Measurements from ENCODE around the gene SPAG8.
A peak's percentile ranks its signal among the peaks of the same experiment; 100 is the strongest.

The SPAG8 gene

DNA sequence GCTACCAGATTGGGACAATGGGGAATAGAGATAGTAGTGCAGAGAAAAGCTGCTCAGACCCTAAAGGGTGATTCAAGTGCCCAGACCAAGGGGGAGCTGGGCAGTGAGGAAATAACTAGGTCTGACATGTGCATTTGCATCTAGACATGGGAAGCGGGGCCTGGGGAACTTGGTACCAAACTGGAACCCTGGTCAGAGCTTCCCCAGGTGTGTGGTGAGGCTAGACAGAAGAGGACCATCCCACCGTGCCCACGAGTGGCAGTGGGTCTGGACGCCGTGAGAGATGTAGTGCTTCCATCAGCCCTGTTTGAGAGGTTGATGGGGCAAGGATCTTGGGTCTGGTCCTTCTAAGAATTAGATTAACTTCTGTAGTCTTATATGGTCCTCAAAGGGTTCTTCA, 24.5 kb upstream of the SPAG8 start:
- no peak for DNase-seq

DNA sequence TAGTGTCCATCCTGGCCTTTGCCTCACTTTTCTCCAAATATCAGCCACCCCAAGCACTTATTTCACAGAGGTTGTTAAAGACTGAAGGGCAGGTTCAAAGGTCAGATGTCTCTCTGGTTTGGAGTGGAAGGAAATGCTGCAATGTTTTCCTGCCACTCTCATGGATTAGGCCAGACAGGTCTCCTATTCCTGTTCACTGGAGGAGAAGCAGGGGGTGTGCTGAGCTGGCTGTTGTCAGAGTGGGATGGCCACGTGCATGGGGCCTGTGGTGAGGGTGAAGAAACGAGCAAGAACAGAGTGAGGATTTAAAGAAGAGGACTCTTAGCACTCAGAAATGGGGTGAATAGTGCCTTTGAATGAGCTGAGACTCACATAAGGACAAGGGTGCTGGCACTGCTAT, 23.7 kb upstream of the SPAG8 start:
- no peak for DNase-seq

DNA sequence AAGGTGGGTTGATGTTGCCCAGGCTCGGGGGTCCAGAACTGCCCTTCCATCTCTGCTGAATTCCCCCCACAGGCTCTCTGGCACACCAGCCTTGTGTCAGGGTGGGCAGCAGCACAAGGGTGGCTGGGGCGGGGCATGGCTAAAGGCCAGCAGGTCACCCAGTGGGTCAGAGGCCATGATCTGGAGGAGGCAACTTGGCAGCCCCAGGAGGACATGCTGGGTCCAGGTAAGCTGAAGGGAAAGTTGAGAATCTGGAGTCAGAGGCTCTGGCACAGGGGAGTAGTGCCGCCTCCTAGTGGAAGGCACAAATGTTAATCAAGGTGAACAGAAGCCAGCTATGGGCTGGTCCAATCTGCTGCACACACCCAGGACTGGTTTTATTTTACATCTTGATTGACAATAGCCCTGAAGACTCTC, 23.2 kb upstream of the SPAG8 start:
- no peak for DNase-seq

DNA sequence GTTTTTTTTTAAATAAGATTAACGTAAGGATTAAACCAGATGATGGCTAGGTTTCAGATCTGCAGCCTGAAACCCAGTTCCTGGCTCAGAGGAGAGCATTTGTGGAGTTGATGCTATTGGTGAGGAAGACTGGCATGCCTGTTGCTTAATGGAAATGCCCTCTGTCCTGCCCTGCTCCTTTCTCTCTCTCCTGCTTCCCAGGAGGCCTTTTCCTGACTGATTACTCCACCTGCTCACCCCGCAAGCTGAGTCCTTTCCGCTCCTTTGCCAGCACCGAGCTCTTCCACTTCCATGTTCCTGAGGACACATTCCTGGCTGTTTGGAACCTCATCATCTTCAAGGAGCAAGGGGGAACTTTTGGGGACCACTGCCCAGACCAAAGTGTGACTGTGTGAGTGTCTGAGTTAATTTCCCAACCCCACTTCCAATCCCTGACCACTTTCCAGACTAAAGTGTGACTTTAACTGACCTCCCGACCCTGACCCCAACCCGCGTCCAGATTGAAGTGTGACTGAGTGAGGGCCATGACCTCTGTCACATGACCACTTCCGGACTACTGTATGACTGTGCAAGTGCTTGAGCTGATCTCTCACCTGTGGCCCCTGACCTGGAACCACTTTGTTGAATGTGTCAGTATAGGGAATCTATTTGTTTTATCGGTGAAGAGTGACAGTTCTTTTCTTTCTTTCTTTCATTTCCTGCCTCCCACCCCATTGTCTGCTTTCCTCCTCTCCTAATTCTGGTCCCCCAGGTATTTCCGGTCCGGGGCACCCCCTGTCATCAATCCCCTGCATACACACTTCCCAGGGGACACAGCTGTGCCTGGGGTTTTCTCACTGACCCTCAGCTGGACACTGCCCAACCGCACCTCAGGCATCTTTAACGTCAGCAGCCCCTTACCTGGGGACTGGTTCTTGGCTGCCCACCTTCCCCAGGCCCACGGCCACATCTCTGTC, 22.5 kb upstream of the SPAG8 start:
- DNase-seq = no peak

DNA sequence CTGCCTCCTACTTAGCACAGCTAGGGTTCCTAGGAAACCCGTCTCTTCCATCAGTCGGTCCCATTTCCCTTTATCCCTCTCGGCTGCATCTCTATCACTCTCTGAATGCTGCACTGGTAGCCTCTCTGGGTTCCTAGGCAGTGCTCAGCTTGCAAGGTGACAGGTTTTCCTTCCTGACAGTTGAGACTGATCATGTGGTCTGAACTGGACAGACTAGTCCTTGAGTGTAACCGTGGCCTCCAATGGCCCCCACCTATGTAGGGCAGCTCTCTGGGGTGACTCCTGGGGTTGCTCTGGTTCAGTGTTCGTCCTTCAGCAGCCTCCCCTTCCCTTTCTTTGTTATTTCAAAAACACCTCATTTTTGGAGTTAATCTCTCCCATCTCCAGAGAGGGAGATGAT, 20.8 kb upstream of the SPAG8 start:
- no peak for DNase-seq

DNA sequence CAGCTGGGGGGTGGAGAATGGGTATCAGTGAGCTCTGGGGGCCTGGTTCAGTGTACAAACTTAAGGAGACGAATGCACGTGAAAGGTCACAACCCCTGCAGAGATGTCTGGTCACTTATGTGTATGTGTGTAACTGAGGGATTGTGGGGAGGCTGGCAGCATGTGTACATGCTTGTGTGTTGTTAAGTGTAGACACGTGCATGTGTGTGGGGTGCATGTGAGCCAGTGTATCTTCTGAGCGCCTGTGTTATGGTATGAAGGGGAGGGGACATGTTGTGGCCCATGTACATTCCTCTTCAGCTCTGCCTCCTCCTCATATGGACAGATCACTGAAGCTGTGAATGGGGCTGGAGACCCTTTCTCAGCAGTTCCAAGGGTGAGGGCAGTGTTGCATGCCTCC, 19.0 kb upstream of the SPAG8 start:
- DNase-seq = no peak

DNA sequence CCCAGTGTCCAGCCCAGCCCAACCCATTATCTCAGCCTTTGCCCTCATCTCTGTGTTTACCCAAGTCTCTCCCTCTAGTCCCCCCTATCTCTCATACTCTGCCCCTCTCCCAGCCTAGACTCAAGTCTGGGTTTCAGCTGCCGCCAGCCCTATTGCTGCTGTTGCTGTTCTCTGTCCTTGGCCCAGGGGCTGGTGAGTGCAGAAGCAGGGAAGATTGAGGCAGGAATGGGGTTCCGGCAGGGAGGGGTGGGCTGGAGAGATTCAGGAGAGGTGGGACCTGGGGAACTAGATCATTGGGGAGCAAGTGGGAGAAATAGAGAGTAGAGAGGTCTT, 17.7 kb upstream of the SPAG8 start:
- DNase-seq = no peak

DNA sequence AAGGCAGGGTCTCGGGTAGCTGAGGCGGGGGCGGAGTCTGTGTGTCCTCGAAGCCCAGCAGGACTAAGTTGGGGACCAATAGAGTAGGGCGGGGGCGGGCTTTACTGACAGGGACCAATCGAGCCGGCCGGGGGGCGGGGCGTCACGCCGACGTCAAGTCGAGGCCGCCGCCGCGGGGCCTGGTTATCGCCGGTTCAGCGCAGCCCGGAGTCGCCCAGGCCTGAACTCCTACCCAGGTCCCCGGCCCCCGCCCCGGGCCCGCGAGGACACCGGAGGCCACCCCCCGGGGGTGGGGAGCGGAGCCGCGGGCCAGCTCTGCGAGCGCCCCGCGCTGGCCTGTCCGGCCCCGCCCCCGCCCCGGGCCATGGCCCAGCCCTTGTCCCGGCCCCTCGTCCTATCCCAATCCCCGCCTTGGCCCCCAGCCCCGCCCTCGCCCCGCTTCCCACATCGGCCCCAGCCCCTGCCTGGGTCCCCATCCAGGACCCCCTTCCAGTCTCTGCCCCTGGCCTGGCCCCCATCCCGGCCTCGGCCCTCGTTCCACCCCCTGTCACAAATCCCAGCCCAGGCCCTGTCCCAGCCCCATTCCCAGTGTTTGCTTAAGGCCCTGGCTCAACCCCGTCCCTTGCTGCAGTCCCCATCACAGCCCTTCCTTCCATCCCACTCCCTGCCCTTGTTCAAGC, 17.2 kb upstream of the SPAG8 start, which contains the start of gene TMEM8B:
Gene TMEM8B (plus strand): TSS at position 145 of the 680 bp plus-strand sequence. CDS start 220 bp downstream, at position 365.
- DNase-seq = peak; percentile 95 to 98

DNA sequence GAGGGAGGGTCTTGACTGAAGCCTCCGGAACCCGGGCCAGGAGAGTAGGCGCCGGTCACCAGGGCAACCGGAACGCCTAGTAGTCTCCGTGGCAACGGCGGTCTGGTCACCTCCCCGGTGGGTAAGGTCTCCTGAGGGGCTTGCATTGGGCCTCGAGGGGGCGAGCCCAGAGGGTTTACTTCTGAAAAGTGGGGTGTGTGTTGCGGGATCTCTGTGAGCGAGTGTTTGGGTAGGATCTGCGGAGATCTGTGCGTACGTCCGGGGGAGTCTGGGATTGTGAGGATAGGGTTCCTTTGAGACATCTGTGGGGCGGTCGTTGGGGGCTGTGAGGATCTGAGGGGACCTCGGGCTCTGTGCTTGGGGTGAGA, 16.6 kb upstream of the SPAG8 start, which contains the start of gene FAM221B:
Gene FAM221B (minus strand): TSS at position 17 of the 368 bp plus-strand sequence. CDS start 2,571 bp downstream, outside the sequence.
- peak in 1 of 2 donors; percentile 18 for DNase-seq

DNA sequence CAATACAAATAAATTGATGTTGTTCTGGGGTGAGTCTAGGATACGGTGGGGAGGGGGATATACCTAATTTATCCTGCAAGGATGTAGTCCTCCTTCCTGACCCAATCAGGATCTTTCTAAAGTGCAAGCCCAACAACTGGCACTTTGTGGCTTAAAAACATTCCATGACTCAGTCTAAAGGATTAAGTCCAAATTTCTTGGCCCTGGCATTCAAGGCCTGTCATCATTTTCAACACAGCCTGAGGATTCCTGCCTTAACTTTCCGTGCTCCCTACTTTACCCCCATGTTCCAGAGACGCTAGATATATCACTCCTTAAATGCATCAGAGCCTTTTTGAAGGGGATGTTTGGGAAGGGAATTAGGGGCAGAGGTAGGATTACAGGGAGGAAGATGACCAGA, 15.4 kb upstream of the SPAG8 start:
- DNase-seq = no peak

DNA sequence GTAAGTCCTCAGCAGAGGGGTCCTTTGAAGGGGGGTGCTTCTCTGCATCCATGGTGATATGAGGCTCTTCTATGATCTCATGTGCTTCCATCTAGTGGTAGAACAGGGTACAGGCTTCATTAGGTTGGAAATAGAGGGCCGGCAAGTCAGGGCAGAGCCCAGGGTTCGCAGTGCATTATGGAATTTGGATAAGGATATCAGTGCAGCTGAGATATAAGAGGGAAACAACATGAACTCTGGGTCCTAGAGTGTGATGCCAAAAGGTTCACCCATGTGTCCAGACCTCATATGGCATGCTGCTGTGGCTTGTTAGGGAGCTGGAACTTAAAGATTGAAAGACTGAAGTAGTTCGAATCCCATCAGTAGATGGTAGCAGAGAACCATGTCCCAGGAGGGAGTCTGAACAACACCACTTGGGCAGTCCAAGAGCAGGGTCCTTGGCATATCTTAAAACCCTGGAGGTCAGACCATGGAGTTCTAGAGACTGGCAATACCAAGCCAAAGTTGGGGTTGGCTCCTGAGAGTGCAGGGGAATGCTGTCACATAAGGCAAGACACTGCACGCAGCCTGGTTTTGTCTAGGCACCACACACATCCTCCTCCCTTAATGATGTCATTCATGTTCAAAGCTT, 14.1 kb upstream of the SPAG8 start:
- peak; percentile 17 to 36 for DNase-seq

DNA sequence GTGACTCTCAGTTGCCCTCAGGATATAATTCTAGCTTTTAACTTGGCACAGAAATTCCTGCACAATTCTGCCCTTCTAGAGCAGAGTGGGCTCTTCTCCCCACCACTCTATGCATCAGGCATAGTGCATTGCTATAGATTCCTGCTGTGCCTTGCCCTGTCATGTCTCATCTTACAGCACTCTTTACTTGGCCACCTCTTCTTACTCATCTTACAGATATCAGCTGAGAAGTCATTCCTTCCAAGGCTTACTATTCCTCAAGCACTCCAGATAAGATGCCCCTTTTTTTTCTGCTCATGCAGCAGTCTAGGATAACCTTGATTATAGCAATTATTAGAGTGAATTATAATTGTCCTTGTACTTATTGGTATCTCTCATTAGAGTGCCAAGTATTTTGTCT, 10.9 kb upstream of the SPAG8 start:
- DNase-seq = no peak

DNA sequence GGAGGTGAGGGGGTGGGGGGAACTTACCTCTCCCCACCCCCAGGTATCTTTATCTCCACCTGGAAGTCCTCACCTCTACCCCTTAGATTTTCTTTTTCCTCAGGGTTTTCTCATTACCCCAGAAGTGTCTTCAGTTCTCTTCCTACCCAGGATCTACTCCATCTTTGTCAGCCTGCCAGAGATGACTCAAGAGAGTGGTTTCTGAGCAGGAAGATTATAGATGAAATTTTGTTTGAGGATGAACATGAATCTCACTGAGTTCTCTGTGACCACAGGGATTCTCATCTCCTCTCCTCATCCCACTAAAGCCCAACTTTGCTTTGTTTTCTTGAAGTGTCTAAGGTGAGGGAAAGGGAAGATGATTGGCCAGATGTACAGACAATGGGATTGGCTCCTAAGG, 8.0 kb upstream of the SPAG8 start:
- DNase-seq = no peak

DNA sequence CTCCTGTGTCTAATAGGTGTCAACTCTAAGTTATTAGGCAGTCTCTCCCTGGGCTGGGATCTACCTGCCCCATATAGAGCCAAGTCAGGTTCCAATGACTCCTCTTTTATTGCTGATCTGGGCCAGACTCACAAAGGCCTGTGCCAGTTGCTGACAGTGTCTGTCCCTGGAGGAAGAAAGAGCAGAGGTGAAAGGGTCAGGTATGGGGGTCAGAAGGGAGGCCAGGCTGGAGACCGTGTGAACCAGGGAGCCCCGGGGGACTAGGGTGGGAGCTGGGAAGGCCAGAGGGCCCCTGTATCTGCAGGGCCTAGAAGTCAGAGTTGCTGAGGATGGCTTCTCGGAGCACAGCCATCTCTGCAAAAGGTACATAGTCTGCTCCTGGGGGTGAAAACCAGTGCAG, 6.3 kb upstream of the SPAG8 start:
- DNase-seq = no peak

DNA sequence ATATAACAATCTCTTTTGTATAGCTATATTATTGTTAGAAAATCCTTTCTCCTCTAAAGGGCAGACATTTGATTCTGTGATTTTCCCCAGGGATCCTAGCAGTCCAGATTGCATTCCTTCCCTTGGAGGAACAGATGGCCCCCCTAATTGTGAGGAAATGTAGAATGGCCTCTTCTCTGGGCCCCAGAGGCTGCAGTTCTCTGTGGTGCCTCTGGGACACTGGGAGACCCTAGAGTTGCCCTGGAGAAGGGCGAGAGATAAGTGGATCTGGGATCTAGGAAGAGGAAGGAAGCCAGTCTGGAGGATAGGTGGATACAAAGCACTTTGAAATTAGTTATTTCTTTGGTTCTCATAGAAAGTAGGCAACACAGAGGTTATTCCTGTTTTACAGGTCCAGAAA, 4.6 kb upstream of the SPAG8 start:
- no peak for DNase-seq

DNA sequence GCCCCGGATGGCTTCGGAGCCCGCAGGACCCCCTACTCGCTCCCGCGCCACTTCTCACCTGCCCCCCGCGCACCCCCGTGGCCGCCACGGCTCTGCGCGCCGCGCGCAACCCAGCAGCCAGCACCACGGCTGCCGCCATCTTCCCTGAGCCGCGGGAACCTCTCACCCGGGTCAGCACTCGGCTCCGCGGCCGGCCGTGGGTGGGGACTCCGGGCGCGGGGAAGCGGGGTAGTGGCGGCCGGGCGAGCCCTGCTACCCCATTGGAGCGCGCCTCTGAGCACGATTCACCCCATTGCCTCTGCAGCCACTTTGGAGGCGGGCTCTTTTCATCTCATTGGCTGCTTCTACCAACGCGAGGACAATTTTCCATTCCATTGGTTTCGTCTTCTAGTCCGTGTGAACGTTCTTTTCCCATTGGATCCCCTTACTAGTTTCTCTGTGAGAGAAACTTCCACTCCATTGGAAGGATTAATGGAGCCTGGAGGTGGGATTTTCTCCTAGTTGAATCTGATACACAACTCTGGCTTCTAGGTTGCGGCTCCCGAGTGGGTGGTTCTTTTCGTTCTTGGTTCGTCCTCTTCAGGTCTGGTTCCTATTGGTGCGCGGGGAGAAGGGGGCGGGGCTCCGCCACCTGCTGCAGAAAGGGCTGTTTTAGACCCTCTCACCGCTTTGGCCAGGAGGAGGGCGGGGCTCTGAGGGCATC, 2.9 kb upstream of the SPAG8 start, which contains the start of gene HINT2:
Gene HINT2 (minus strand): TSS at position 202 of the 703 bp plus-strand sequence. CDS start 63 bp downstream, at position 139.
- DNase-seq = peak; percentile 96 to 97

DNA sequence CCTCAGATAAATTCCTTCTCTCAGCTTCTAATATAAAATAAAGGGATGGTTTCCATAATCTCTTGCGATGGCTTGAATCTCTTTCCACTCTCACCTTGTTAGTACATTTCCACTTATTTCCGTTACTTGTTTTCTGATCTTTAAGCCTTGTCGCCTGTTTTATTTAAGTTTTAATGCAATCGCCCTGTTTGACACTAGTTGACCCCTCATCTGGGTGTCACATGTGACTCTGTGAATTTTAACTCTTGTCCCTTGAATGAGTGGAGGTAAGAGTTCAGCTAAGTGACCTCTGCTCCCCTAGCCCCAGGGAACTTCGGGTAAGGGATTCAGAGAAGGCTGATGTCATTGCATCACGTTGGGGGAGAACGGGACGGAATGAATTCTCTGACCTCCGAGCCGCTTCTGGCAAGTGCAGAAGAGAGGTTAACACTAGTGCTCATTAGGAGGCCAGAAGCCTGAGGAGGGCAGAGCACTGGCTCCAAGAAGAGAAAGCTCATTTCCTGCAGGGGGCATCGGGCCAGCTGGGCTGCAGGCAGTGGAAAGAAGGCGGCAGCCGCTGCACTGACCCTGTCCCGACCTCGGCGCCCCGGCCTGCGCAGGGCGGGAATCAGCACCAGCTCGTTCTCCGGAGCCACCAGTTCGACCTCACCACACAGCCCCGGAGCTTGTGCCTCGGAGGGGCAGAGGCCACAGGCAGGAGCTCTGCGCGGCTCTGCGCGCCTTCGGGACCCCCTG, 2.2 kb upstream of the SPAG8 start:
- peak in 1 of 2 donors; percentile 18 for DNase-seq

DNA sequence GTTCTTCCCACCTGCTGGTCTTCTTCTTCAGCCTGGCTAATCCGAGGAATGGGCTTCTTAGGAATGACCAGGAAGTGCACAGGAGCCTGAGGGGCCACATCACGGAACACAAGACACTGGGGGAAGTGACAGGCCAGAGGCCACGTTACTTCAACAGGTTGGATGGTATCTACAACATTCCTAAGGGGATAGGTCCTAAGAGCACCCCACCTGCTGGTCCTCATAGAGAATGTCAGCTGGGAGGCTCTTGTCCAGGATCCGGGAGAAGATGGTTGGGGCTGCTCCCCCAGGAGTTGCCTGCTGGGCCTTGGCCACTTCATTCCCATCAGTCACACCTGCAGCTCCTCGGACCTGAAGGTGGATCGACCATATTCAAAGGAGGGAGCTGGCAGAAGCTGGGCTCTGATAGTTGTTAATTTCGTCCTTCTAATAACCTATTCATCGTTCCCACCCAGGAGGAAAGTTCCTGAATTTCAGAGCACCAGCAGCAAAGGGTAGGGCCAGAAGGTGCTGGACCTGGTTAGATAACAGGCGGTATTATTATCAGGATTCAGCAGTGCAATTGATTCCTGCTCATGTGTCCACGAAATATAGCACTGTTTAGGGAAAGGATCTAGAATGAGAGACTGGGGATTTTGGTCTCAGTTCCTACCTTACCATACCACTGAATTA, 1.5 kb upstream of the SPAG8 start:
- no peak for DNase-seq

DNA sequence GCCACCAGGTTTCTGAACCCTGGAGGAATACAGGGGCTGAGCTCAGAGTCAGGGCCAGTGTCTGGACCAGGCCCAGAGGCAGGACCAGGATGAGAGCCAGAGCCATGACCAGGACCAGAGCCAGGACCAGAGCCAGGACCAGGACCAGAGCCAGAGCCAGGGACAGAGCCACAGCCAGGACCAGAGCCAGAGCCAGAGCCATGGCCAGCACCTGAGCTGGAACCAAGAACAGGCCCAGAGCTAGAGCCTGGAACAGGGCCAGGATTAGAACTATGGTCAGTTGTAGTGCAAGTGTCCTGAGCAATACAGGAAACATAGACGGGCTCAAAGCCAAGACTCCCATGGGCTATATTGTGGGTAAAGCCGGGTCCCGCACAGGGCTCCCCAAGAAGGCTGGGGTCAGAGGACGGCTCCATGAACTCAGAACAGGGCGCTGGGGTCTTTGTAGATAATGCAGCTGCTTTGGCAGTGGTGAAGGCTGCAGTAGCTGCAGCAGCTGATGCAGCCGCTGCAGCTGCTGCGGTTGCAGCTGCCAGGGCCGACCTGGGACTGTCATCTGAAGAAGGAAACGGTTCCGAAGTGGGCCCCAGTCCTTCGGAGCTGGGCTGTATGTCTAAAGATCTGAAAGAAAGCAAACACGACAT, 559 bp downstream of the SPAG8 start:
- no peak for DNase-seq

DNA sequence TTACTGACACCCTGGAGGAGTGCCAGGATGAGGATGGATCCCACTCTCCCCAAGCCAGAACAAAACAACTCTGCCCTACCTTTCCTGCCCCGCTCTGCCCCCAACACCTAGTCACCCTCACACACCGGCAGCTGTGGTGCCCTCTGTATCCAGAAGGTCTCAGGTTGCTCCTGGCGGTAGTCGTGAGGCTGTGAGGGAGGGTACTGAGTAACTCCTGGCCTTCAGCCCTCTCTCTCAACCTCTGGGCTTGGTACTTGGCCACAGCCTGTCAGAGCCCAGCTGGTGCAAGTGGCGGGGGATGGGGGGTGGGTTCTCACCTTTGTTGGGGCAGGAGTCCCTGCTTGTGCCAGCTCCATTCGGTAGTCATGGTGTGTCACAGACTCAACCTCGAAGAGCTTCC, 1.9 kb downstream of the SPAG8 start:
- DNase-seq = no peak

DNA sequence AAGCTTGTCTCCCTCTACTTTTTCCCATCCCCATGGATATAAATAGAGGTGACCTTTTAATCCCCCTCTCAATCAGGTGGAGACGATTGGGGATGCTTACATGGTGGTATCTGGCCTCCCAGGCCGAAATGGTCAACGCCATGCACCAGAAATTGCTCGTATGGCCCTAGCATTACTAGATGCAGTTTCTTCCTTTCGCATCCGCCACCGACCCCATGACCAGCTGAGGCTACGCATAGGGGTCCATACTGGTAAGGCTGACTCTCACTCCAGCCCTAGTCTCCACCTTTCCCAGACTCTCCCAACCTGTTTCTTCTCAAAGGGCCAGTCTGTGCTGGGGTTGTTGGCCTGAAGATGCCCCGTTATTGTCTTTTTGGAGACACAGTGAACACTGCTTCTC, 3.6 kb downstream of the SPAG8 start:
- DNase-seq = no peak
